HG03460 (cell line): Measurements from ENCODE around the gene TNFAIP8L3.

Experiments used
- ATAC-seq: cut with Tn5 transposase; IDR thresholded peaks from one replicate; pipeline ENCODE4 v1.9.1; 2021; ENCODE audit not compliant: unreplicated experiment

Gene TNFAIP8L3

DNA sequence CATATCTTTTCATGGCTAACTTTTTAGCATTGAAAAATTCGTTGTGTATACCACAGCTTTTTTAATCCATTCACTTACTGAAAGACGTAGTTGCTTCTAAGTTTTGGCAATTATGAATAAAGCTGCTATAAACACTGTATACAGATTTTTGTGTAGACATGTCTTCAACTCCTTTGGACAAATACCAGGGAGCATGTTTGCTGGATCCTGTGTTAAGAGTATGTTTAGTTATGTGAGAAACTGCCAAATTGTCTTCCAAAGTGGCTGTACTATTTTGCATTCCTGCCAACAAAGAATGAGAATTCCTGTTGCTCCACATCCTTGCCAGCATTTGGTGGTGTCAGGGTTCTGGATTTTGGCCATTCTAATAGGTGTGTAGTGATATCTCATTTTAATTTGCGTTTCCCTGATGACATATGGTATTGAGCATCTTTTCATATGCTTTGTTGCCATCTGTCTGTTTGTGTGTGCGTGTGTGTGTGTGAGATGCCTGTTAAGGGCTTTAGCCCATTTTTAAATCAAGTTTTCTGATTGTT, 87.5 kb downstream of the TNFAIP8L3 start:
- ATAC-seq, result no peak
